Endodermal cell (in vitro differentiated cells): ENCODE data around the gene VAMP5. TPM values are rescaled to one million over a fixed set of nuclear protein-coding genes. Genes with fewer than 3 reads are reported as not detected.

Experiments used
- DNase-seq: peaks from one replicate; pipeline ENCODE4 v3.0.0-alpha.2; 2017
- H3K27ac ChIP-seq: 2 replicates; pipeline ENCODE4 v1.5.1; 2013; ENCODE audit warnings: mild to moderate bottlenecking, low read depth, low read length, moderate library complexity
- H3K27me3 ChIP-seq: 2 replicates; pipeline ENCODE4 v1.6.1; 2013; ENCODE audit warnings: mild to moderate bottlenecking, low read length, moderate library complexity; ENCODE audit not compliant: insufficient read depth, control insufficient read depth, poor library complexity, severe bottlenecking
- H3K36me3 ChIP-seq: 2 replicates; pipeline ENCODE4 v1.7.0; 2013; ENCODE audit warnings: mild to moderate bottlenecking, low read length, moderate library complexity; ENCODE audit not compliant: control insufficient read depth, insufficient read depth
- H3K4me1 ChIP-seq: one replicate; pipeline ENCODE4 v1.7.0; 2013; ENCODE audit warnings: low read length; ENCODE audit not compliant: control insufficient read depth, insufficient read depth
- H3K4me3 ChIP-seq: 2 replicates; pipeline ENCODE4 v1.5.1; 2013; ENCODE audit warnings: mild to moderate bottlenecking, low read length, moderate library complexity
- H3K9ac ChIP-seq: 2 replicates; pipeline ENCODE4 v1.6.1; 2013; ENCODE audit warnings: mild to moderate bottlenecking, low read length, moderate library complexity; ENCODE audit not compliant: poor library complexity, severe bottlenecking; ENCODE audit errors: extremely low read depth
- H3K9me3 ChIP-seq: 2 replicates; pipeline ENCODE4 v1.6.1; 2013; ENCODE audit warnings: mild to moderate bottlenecking, low read length, moderate library complexity; ENCODE audit not compliant: control insufficient read depth
- H3K27ac Mint-ChIP-seq: 2 replicates; pipeline ENCODE4 v1.8.0; 2020; ENCODE audit warnings: mixed read lengths
- H3K27me3 Mint-ChIP-seq: 2 replicates; pipeline ENCODE4 v1.8.0; 2021; ENCODE audit warnings: mild to moderate bottlenecking, mixed read lengths; ENCODE audit not compliant: insufficient read depth
- H3K36me3 Mint-ChIP-seq: 2 replicates; pipeline ENCODE4 v1.8.0; 2020; ENCODE audit warnings: low read depth, mixed read lengths
- H3K4me1 Mint-ChIP-seq: 2 replicates; pipeline ENCODE4 v1.8.0; 2020; ENCODE audit warnings: mixed read lengths
- H3K4me3 Mint-ChIP-seq: 2 replicates; pipeline ENCODE4 v1.8.0; 2020; ENCODE audit warnings: mild to moderate bottlenecking, moderate library complexity, mixed read lengths
- H3K9me3 Mint-ChIP-seq: 2 replicates; pipeline ENCODE4 v1.8.0; 2020; ENCODE audit warnings: mild to moderate bottlenecking, mixed read lengths
- WGBS, 2 experiments: methylation state at CpG; one replicate each; pipeline versions ENCODE4 v1.1.5 to v1.1.7; 2013; ENCODE audit warnings: missing lambda C conversion rate in 2 of 2, mixed read lengths in 1 of 2; ENCODE audit not compliant: insufficient coverage in 1 of 2, insufficient read length in 1 of 2; 5-methylcytosine and 5-hydroxymethylcytosine counted together
- total RNA-seq, 2 donors: library from RNA; stranded (reverse); fragmentation: NEBNext Ultra II Directional in 1 of 2; extraction: Animal tissue kit (Norgen Biotek cat#: 25700) in 1 of 2; gene quantifications; 2 replicates in 1 of 2; 3 replicates in 1 of 2; pipeline ENCODE4 v1.2.1, GENCODE V29; 2021
- TF ChIP-seq, protein P1 (sequence below): fragments of 200-600 bp; sonication (generic); conservative IDR thresholded peaks from 2 replicates; pipeline ENCODE4 v1.5.0; 2021; ENCODE audit warnings: antibody characterized with exemption, mild to moderate bottlenecking

VAMP5 gene
- total RNA-seq, 2 donors from 2014 or later: 6.3 to 13.9 TPM

DNA sequence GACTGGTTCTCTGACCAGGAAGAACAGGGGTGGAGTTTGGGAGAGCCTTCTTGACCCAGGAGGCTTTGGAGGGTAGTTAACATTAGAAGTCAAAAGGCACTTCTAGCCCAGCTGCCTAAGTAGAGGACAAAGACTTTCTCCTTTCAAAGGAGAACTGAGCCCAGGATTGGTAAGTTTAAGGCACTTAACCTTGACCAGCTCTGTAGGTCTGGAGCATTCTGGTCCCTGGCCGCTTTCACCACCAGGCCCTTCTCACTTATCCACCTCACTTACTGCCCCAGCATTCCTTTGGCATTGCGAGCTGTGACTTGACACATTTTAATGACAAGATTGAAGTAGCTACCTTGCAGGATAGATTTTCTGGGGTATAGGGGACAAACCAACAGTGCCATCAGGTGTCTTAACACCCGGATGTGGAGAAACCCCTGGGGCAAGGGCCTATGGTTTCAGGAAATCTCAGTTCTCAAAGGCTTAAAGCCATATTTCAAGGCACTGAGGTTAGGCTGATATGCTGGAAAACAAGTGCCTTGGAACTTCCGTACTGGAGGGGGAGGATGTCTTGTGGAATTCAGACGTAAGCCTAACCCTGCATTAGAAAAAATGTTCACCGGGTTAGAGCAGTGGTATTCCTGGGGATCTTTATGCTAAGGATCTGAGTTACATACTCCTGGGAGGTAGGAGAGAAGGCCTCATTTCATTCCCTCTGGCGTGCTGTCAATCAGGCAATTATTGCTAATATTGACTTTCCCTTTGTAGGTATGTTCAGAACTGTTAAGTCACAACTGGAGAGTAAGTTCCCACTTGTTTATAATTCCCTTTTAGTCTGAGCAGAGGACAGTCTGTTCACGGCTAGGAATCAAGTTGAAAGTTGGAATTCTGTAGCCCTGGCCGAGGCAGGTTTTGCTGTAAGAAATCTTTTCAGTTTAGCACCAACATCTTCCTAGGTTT lies 23.3 kb downstream of the VAMP5 start:
- WGBS, 2 experiments: 93 to 98% methylated on average over 8 to 9 of the region's 9 CpGs
- H3K9me3 ChIP-seq: no peaks in the 10 kb centered on the region
- Mint-ChIP-seq H3K27ac (peak overlapping the region; percentile 62), H3K4me3 (no peak overlapping the region), H3K9me3 (no peaks in the 10 kb centered on the region), H3K36me3 (peaks cover 23% of the 10 kb centered on the region), H3K4me1 (peaks cover 12% of the 10 kb centered on the region), H3K27me3 (no peaks in the 10 kb centered on the region)
- no peak overlapping the region for H3K27ac ChIP-seq
- H3K27me3 ChIP-seq: no peaks in the 10 kb centered on the region
- TF ChIP-seq, protein P1, sequence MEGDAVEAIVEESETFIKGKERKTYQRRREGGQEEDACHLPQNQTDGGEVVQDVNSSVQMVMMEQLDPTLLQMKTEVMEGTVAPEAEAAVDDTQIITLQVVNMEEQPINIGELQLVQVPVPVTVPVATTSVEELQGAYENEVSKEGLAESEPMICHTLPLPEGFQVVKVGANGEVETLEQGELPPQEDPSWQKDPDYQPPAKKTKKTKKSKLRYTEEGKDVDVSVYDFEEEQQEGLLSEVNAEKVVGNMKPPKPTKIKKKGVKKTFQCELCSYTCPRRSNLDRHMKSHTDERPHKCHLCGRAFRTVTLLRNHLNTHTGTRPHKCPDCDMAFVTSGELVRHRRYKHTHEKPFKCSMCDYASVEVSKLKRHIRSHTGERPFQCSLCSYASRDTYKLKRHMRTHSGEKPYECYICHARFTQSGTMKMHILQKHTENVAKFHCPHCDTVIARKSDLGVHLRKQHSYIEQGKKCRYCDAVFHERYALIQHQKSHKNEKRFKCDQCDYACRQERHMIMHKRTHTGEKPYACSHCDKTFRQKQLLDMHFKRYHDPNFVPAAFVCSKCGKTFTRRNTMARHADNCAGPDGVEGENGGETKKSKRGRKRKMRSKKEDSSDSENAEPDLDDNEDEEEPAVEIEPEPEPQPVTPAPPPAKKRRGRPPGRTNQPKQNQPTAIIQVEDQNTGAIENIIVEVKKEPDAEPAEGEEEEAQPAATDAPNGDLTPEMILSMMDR: no peak
- H3K4me1 ChIP-seq: peaks cover 7% of the 10 kb centered on the region
- no peak overlapping the region for H3K4me3 ChIP-seq
- H3K36me3 ChIP-seq: peaks cover 53% of the 10 kb centered on the region
- no peak overlapping the region for H3K9ac ChIP-seq
- peak; percentile 40 for DNase-seq

DNA sequence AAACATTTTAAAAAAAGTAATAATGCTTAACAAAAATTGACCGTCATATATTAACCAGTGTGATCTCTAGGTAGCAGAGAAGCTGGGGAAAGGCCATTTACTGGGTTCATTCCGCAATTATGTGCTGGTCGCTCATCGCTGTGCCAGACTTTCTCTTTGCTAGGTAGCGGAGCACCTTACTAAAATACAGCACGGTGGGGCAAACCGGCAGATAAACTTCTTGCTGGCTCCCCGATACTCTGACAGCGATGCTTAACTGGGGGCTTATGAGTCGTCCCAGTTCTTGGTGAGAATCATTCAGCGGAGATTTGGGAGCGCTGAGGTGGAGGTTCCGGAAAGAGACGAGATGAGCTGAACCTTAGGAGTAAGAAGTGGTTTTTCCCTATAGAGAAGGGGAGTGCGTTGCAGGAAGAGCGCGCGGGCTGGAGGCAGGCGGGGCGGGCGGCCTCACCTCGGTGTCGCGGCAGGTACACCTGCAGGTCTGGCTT lies 27.0 kb downstream of the VAMP5 start:
- H3K36me3 Mint-ChIP-seq: peaks cover 23% of the 10 kb centered on the region
- WGBS, 2 experiments: 8 to 21% methylated on average over 12 to 24 of the region's 24 CpGs
- peak overlapping the region; percentile 85 for H3K4me3 Mint-ChIP-seq

More for the DNA sequence above, 27.0 kb downstream of the VAMP5 start:
- Mint-ChIP-seq H3K4me1 (peaks cover 4% of the 10 kb centered on the region), H3K9me3 (no peaks in the 10 kb centered on the region), H3K27me3 (no peaks in the 10 kb centered on the region), H3K27ac (peak overlapping the region; percentile 86)
- no peaks in the 10 kb centered on the region for H3K9me3 ChIP-seq
- peaks cover 39% of the 10 kb centered on the region for H3K36me3 ChIP-seq
- no peak overlapping the region for H3K27ac ChIP-seq
- no peak for DNase-seq
- TF ChIP-seq, protein P1: no peak
- H3K4me1 ChIP-seq: no peaks in the 10 kb centered on the region
- H3K9ac ChIP-seq: peak overlapping the region; percentile 78
- H3K4me3 ChIP-seq: peak overlapping the region; percentile 99
- no peaks in the 10 kb centered on the region for H3K27me3 ChIP-seq
